ENCODE results near the gene MAGI1.

GRCh38 chr3:65347166-65347565 is 691.6 kb downstream of the MAGI1 start:
- TF ChIP-seq ARNTL (CRISPR knock-in tag; IDR thresholded peaks at IDR 0.05; ENCODE audit: borderline replicate concordance, low read depth) (no peak), ESRRG (CRISPR knock-in tag; IDR thresholded peaks at IDR 0.05) (no peak), ZFP30 (CRISPR knock-in tag; IDR thresholded peaks at IDR 0.05) (no peak), ZNF565 (CRISPR knock-in tag; conservative IDR thresholded peaks at IDR 0.05; ENCODE audit: low read depth) (no peak), GLIS3 (CRISPR knock-in tag; IDR thresholded peaks at IDR 0.05) (no peak), POU6F1 (CRISPR knock-in tag; IDR thresholded peaks at IDR 0.05; ENCODE audit: borderline replicate concordance, low read depth) (no peak)
